GM23338 (cell line): ENCODE results near the gene C1orf185. TPM values are rescaled to one million over a fixed set of nuclear protein-coding genes. Genes with fewer than 3 reads are reported as not detected.

Source experiments
- ATAC-seq: fragments of 200-7000 bp; cut with Tn5 transposase; 3 replicates; pipeline ENCODE4 v1.9.1; 2020
- DNase-seq: peaks from one replicate; pipeline ENCODE4 v3.0.0-alpha.2; 2015; ENCODE audit warnings: low spot score
- H2AFZ ChIP-seq: fragments of 200-600 bp; sonication (generic); 2 replicates; pipeline ENCODE4 v1.8.0; 2016; ENCODE audit warnings: antibody characterized with exemption, mild to moderate bottlenecking, moderate library complexity
- H3F3A ChIP-seq: fragments of 200-600 bp; sonication (generic); replicated peaks from 2 replicates; pipeline ENCODE4 v1.8.0; 2017; ENCODE audit warnings: antibody characterized with exemption, mixed run types, low read depth
- H3K27ac ChIP-seq: fragments of 200-600 bp; sonication (generic); 2 replicates; pipeline ENCODE4 v1.6.1; 2016; ENCODE audit warnings: low read depth
- H3K27me3 ChIP-seq: fragments of 200-600 bp; sonication (generic); 2 replicates; pipeline ENCODE4 v1.8.0; 2016; ENCODE audit warnings: mild to moderate bottlenecking, mixed run types, moderate library complexity; ENCODE audit not compliant: insufficient read depth
- H3K36me3 ChIP-seq: fragments of 200-600 bp; sonication (generic); 2 replicates; pipeline ENCODE4 v1.8.0; 2016; ENCODE audit warnings: mild to moderate bottlenecking; ENCODE audit not compliant: insufficient read depth
- H3K4me1 ChIP-seq: fragments of 200-600 bp; sonication (generic); 2 replicates; pipeline ENCODE4 v1.8.0; 2016; ENCODE audit warnings: mild to moderate bottlenecking, moderate library complexity; ENCODE audit not compliant: insufficient read depth
- H3K4me2 ChIP-seq: fragments of 200-600 bp; sonication (generic); 2 replicates; pipeline ENCODE4 v1.7.1; 2017; ENCODE audit warnings: mixed run types
- H3K4me3 ChIP-seq: fragments of 200-600 bp; sonication (generic); 2 replicates; pipeline ENCODE4 v1.6.1; 2016; ENCODE audit warnings: mixed run types
- H3K79me2 ChIP-seq: fragments of 200-600 bp; sonication (generic); replicated peaks from 2 replicates; pipeline ENCODE4 v1.8.0; 2017; ENCODE audit warnings: mild to moderate bottlenecking; ENCODE audit not compliant: insufficient read depth
- H3K9me2 ChIP-seq: fragments of 200-600 bp; sonication (generic); 2 replicates; pipeline ENCODE4 v1.8.0; 2017; ENCODE audit not compliant: insufficient read depth
- H4K20me1 ChIP-seq: fragments of 200-600 bp; sonication (generic); replicated peaks from 2 replicates; pipeline ENCODE4 v1.8.0; 2017; ENCODE audit warnings: mild to moderate bottlenecking; ENCODE audit not compliant: insufficient read depth
- H3K27ac Mint-ChIP-seq: 2 replicates; pipeline ENCODE4 v1.8.0; 2020; ENCODE audit warnings: inconsistent platforms, mild to moderate bottlenecking, moderate library complexity, mixed read lengths
- H3K27me3 Mint-ChIP-seq: 3 replicates; pipeline ENCODE4 v1.8.0; 2022; ENCODE audit warnings: low read depth, mild to moderate bottlenecking, moderate library complexity, mixed read lengths, inconsistent platforms; ENCODE audit not compliant: insufficient read depth, poor library complexity
- H3K36me3 Mint-ChIP-seq: 3 replicates; pipeline ENCODE4 v1.8.0; 2021; ENCODE audit warnings: low read depth, mild to moderate bottlenecking, inconsistent platforms, moderate library complexity, mixed read lengths
- H3K4me1 Mint-ChIP-seq: 3 replicates; pipeline ENCODE4 v1.8.0; 2020; ENCODE audit warnings: mild to moderate bottlenecking, inconsistent platforms, mixed read lengths
- H3K4me3 Mint-ChIP-seq: 3 replicates; pipeline ENCODE4 v1.8.0; 2021; ENCODE audit warnings: moderate library complexity, mild to moderate bottlenecking, inconsistent platforms, mixed read lengths
- H3K9me3 Mint-ChIP-seq: 3 replicates; pipeline ENCODE4 v1.8.0; 2020; ENCODE audit warnings: moderate library complexity, mild to moderate bottlenecking, inconsistent platforms, mixed read lengths
- CREB1 ChIP-seq: fragments of 250-450 bp; sonication (Bioruptor Pico); IDR thresholded peaks from 2 replicates; pipeline ENCODE4 v1.5.0; 2020; ENCODE audit warnings: low read depth, mild to moderate bottlenecking, moderate library complexity
- CTCF ChIP-seq, 2 experiments: fragments of 200-600 bp in 1 of 2; sonication (generic) in 1 of 2; conservative IDR thresholded peaks; 2 replicates each; pipeline versions ENCODE4 v1.5.1 to v1.6.1; 2016 to 2017; ENCODE audit warnings: antibody characterized with exemption in 2 of 2, low read depth in 2 of 2, mild to moderate bottlenecking in 2 of 2, moderate library complexity in 1 of 2
- ETS1 ChIP-seq: IDR thresholded peaks from 2 replicates; pipeline ENCODE4 v1.6.1; 2016; ENCODE audit warnings: antibody characterized with exemption
- EZH2 ChIP-seq: fragments of 200-600 bp; sonication (generic); IDR thresholded peaks from one replicate; pipeline ENCODE4 v1.8.0; 2017; ENCODE audit warnings: antibody characterized with exemption, mild to moderate bottlenecking, low read depth; ENCODE audit not compliant: unreplicated experiment
- EZH2phosphoT487 ChIP-seq: fragments of 200-600 bp; sonication (generic); IDR thresholded peaks from one replicate; pipeline ENCODE4 v1.8.1; 2018; ENCODE audit warnings: antibody characterized with exemption; ENCODE audit not compliant: unreplicated experiment
- JUNB ChIP-seq: IDR thresholded peaks from one replicate; pipeline ENCODE4 v1.6.1; 2016; ENCODE audit warnings: antibody characterized with exemption; ENCODE audit not compliant: unreplicated experiment
- NANOG ChIP-seq: IDR thresholded peaks from 2 replicates; pipeline ENCODE4 v1.6.1; 2016; ENCODE audit warnings: antibody characterized with exemption, borderline replicate concordance
- POLR2AphosphoS5 ChIP-seq: IDR thresholded peaks from 2 replicates; pipeline ENCODE4 v1.6.1; 2016; ENCODE audit warnings: antibody characterized with exemption, low read depth
- STAT1 ChIP-seq: IDR thresholded peaks from one replicate; pipeline ENCODE4 v1.6.1; 2016; ENCODE audit warnings: antibody characterized with exemption; ENCODE audit not compliant: unreplicated experiment
- ZNF114 ChIP-seq: fragments of 250-450 bp; sonication (Bioruptor Pico); IDR thresholded peaks from 2 replicates; pipeline ENCODE4 v1.5.0; 2020; ENCODE audit warnings: mild to moderate bottlenecking, moderate library complexity
- ZNF331 ChIP-seq: fragments of 250-450 bp; sonication (Bioruptor Pico); IDR thresholded peaks from 2 replicates; pipeline ENCODE4 v1.5.0; 2020; ENCODE audit warnings: low read depth, mild to moderate bottlenecking, moderate library complexity
- polyA plus RNA-seq: library from polyadenylated mRNA; unstranded; fragments of >200 nt; fragmentation: Nextera tagmentation; extraction: Ambion mirVana; gene quantifications from 2 replicates; pipeline ENCODE4 v1.2.1, GENCODE V29; 2016
- total RNA-seq: library from RNA; depleted of rRNA; stranded (reverse); fragments of >200 nt; shearing (Covaris generic); gene quantifications from 2 replicates; pipeline ENCODE4 v1.2.3, GENCODE V29; 2014
- TF ChIP-seq, protein P1 (sequence below): fragments of 250-450 bp; sonication (Bioruptor Pico); IDR thresholded peaks from 2 replicates; pipeline ENCODE4 v1.5.0; 2020; ENCODE audit warnings: mild to moderate bottlenecking, moderate library complexity

Gene C1orf185
- total and polyA plus RNA-seq, 2 experiments from 2014 or later: not detected

GRCh38 chr1:51165540-51165939, 63.5 kb downstream of the C1orf185 start:
- no peaks in the 10 kb centered on the region for H3K36me3 ChIP-seq
- no peak overlapping the region for H3K27ac Mint-ChIP-seq
- no peaks in the 10 kb centered on the region for H3K4me1 Mint-ChIP-seq
- H3K9me3 Mint-ChIP-seq: no peaks in the 10 kb centered on the region
- no peaks in the 10 kb centered on the region for H3F3A ChIP-seq
- H3K4me1 ChIP-seq: no peaks in the 10 kb centered on the region
- no peaks in the 10 kb centered on the region for H4K20me1 ChIP-seq
- H3K4me2 ChIP-seq: no peak overlapping the region
- no peak overlapping the region for H2AFZ ChIP-seq
- no peak overlapping the region for H3K4me3 Mint-ChIP-seq
- no peaks in the 10 kb centered on the region for H3K9me2 ChIP-seq
- no peaks in the 10 kb centered on the region for H3K79me2 ChIP-seq
- no peaks in the 10 kb centered on the region for H3K27me3 ChIP-seq
- no peak for ATAC-seq
- TF ChIP-seq ZNF331 (CRISPR knock-in tag) (no peak), EZH2 (no peak), CREB1 (no peak), STAT1 (no peak), POLR2AphosphoS5 (no peak), ETS1 (no peak), ZNF114 (CRISPR knock-in tag) (no peak), CTCF (conservative IDR thresholded peaks at IDR 0.05; ENCODE audit: low read depth in 2 of 2) (no peak), JUNB (no peak), EZH2phosphoT487 (no peak), NANOG (no peak)
- TF ChIP-seq, protein P1, sequence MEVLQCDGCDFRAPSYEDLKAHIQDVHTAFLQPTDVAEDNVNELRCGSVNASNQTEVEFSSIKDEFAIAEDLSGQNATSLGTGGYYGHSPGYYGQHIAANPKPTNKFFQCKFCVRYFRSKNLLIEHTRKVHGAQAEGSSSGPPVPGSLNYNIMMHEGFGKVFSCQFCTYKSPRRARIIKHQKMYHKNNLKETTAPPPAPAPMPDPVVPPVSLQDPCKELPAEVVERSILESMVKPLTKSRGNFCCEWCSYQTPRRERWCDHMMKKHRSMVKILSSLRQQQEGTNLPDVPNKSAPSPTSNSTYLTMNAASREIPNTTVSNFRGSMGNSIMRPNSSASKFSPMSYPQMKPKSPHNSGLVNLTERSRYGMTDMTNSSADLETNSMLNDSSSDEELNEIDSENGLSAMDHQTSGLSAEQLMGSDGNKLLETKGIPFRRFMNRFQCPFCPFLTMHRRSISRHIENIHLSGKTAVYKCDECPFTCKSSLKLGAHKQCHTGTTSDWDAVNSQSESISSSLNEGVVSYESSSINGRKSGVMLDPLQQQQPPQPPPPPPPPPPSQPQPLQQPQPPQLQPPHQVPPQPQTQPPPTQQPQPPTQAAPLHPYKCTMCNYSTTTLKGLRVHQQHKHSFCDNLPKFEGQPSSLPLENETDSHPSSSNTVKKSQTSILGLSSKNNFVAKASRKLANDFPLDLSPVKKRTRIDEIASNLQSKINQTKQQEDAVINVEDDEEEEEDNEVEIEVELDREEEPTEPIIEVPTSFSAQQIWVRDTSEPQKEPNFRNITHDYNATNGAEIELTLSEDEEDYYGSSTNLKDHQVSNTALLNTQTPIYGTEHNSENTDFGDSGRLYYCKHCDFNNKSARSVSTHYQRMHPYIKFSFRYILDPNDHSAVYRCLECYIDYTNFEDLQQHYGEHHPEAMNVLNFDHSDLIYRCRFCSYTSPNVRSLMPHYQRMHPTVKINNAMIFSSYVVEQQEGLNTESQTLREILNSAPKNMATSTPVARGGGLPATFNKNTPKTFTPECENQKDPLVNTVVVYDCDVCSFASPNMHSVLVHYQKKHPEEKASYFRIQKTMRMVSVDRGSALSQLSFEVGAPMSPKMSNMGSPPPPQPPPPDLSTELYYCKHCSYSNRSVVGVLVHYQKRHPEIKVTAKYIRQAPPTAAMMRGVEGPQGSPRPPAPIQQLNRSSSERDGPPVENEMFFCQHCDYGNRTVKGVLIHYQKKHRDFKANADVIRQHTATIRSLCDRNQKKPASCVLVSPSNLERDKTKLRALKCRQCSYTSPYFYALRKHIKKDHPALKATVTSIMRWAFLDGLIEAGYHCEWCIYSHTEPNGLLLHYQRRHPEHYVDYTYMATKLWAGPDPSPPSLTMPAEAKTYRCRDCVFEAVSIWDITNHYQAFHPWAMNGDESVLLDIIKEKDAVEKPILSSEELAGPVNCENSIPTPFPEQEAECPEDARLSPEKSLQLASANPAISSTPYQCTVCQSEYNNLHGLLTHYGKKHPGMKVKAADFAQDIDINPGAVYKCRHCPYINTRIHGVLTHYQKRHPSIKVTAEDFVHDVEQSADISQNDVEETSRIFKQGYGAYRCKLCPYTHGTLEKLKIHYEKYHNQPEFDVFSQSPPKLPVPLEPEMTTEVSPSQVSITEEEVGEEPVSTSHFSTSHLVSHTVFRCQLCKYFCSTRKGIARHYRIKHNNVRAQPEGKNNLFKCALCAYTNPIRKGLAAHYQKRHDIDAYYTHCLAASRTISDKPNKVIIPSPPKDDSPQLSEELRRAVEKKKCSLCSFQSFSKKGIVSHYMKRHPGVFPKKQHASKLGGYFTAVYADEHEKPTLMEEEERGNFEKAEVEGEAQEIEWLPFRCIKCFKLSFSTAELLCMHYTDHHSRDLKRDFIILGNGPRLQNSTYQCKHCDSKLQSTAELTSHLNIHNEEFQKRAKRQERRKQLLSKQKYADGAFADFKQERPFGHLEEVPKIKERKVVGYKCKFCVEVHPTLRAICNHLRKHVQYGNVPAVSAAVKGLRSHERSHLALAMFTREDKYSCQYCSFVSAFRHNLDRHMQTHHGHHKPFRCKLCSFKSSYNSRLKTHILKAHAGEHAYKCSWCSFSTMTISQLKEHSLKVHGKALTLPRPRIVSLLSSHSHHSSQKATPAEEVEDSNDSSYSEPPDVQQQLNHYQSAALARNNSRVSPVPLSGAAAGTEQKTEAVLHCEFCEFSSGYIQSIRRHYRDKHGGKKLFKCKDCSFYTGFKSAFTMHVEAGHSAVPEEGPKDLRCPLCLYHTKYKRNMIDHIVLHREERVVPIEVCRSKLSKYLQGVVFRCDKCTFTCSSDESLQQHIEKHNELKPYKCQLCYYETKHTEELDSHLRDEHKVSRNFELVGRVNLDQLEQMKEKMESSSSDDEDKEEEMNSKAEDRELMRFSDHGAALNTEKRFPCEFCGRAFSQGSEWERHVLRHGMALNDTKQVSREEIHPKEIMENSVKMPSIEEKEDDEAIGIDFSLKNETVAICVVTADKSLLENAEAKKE (CRISPR knock-in tag): no peak
- no peak overlapping the region for H3K4me3 ChIP-seq
- DNase-seq: no peak
- H3K27ac ChIP-seq: no peak overlapping the region
- no peaks in the 10 kb centered on the region for H3K27me3 Mint-ChIP-seq
- no peaks in the 10 kb centered on the region for H3K36me3 Mint-ChIP-seq
